Measurements from ENCODE around the gene SCN4B.

Gene SCN4B

GRCh38 chr11:118095493-118095892, 57.1 kb downstream of the SCN4B start:
- DNase-seq, result no peak

GRCh38 chr11:118092907-118093571, 59.6 kb downstream of the SCN4B start:
- DNase-seq, result no peak

- no peak for DNase-seq
Measured at GRCh38 chr11:118091690-118092089, 60.9 kb downstream of the SCN4B start.

GRCh38 chr11:118090545-118091162, 62.0 kb downstream of the SCN4B start:
- DNase-seq, result no peak

- DNase-seq, result no peak
Measured at GRCh38 chr11:118088531-118088930, 64.1 kb downstream of the SCN4B start.

- DNase-seq, result no peak
Measured at GRCh38 chr11:118087931-118088330, 64.7 kb downstream of the SCN4B start.

GRCh38 chr11:118086913-118087768, 65.5 kb downstream of the SCN4B start, which contains the start of gene SMIM35:
SMIM35 (minus strand) TSS chr11:118086963; CDS start chr11:118086757, 206 bp downstream.
- DNase-seq, result no peak

- DNase-seq, result no peak
Measured at GRCh38 chr11:118084656-118085055, 68.0 kb downstream of the SCN4B start.

GRCh38 chr11:118084247-118084646, 68.4 kb downstream of the SCN4B start:
- no peak for DNase-seq

All from stimulated activated CD4-positive, alpha-beta T cell treated with anti-CD3 and anti-CD28 coated beads, Interleukin-15, amount 100 ng/mL, for 24 hours (primary cell).